Stimulated activated CD4-positive, alpha-beta T cell treated with anti-CD3 and anti-CD28 coated beads, Interleukin-15, amount 100 ng/mL, for 48 hours (primary cell): Measurements from ENCODE around the gene PRR33.
"Not testable (repeated sequence)": the region's sequence is repeated elsewhere in the genome, so short reads cannot be mapped to it uniquely, and the experiment has no call there.

Experiments
- DNase-seq, 2 donors: peaks; one replicate each; pipeline ENCODE4 v3.0.0-alpha.2; 2020; ENCODE audit warnings: low read depth in 2 of 2

PRR33 gene

GRCh38 chr11:1875851-1876301, 15.8 kb downstream of the PRR33 start:
- DNase-seq = not testable (repeated sequence)

DNA sequence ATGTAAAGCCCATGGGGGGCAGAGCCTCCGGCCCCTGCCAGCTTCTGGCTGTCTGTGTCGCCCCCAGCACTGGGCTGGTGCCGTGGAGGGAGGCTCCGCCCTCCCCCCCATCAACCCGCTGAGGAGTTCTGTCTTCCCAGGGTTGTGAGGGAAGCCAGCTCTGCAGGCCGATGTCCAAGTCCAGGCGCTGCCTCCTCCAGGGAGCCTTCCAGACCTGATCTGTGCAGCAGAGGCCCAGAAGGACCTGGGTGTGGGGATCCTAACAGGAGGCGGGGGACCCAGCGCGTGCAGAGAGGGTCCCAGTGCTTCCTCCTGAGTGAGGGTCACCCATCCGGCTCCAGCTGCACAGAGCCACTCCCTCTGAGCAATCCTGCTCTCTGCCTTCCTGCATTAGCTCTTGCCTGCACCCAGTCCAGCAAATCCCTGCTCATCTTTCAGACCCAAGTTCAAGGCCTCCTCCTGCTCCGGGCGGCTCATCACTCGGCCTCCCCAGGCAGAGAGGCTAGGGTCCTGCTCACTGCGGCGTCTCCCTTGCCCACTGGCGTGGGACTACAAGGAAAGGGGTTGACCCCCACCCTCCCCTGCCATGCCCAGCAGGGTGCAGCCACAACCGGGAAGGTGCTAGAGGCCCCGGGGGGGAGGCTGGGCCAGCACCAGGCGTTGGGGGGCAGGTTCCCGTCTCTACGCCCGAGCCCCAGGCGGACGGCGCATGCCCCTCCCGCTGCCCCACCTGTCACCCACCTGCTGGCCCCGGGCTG, 16.4 kb downstream of the PRR33 start:
- no peak for DNase-seq

- not testable (repeated sequence) for DNase-seq
These were observed 17.1 kb downstream of the PRR33 start for GRCh38 chr11:1874441-1875092.

DNA sequence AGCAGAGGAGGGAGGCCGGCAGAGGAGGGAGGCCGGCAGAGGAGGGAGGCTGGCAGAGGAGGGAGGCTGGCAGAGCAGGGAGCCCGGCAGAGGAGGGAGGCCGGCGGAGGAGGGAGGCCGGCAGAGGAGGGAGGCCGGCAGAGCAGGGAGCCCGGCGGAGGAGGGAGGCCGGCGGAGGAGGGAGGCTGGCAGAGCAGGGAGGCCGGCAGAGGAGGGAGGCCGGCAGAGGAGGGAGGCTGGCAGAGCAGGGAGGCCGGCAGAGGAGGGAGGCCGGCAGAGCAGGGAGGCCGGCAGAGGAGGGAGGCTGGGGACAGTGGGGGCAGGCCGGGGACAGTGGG, 17.9 kb downstream of the PRR33 start:
- DNase-seq = not testable (repeated sequence)

DNA sequence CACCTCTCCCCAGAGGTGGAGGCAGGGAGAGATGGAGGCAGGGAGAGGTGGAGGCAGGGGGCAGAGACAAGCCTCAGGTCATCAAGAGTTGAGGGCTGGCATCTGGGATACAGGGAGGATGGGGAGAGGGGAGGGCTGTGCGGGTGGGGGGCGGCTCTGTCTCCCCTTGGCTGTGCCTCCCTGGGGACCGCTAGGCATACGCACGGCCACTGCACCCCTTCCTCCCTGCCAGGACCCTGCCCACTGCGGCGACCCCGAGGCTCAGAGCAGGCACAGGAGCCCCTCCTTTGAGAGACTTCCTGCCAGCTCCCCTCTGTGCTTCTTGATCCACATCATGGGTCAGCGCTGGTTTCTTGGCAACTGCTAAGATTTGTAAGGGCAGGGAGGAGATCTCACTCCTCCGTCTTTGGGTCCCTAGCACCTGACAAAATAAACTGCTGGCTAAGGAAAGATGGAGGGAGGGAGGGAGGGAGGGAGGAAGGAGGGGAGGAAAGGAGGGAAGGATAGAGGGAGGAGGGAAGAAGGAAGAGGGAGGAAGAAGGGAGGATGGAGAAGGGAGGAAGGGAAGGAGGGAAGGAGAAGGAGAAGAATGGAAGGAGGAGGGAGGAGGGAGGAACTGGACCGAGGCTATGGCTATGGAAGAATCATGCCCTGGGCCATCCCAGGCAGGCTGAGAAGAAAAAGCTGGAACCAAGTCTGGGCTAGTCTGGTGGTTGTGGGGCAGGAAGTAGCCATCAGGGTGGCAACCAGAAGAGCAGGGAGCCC, 18.5 kb downstream of the PRR33 start:
- no peak for DNase-seq

GRCh38 chr11:1872267-1872985, 19.3 kb downstream of the PRR33 start:
- DNase-seq = no peak

GRCh38 chr11:1871531-1871930, 20.2 kb downstream of the PRR33 start:
- DNase-seq = no peak

- DNase-seq = no peak
These were observed 20.8 kb downstream of the PRR33 start for GRCh38 chr11:1870721-1871466.

DNA sequence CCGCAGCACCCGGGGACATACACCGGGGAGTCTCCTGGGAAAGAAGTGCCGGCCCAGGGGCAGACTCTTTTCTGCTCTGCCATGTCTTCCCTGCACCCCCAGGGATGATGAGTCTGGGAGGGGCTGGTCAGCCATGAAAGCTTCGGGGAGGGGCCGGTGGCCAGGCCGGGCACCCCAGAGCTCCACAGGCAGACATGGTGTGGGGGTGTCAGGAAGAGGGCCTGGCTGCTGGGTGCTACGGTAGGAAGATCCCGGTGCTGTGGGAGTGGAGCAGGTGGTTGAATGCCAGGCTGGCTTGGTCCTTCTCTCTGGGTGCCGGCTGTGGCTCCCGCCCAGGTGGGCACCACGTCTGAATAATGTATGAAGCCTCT, 21.4 kb downstream of the PRR33 start:
- no peak for DNase-seq

GRCh38 chr11:1869427-1870325, 22.0 kb downstream of the PRR33 start:
- no peak for DNase-seq

GRCh38 chr11:1868636-1869291, 22.9 kb downstream of the PRR33 start:
- no peak for DNase-seq

DNA sequence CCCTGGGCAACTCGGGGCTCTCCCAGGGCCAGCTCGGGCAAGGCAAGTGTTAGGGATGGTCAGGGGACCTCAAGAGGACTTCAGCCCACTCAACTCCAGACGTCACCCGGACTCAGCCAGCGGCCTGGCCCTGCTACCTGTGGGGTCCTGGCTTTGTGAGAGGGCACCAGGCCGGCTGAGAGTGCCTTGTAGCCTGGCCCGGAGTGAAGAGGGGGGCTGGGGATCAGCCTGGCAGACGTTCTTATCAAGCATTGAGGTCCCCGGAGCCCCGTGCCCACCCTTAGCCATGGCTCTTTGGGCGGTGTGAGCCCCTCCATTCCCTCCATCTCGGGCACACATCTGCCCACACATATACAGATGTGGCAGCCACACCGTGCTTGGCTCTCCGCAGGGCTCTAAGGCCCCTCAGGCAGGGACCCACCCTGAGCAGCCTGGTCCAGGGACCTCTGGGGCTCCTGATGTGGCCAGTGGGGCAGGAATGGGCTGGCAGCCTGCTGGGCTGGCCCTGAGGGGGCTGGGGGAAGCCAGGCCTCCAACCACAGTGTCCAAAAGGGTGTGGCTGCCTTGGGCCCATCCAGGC, 23.5 kb downstream of the PRR33 start:
- DNase-seq = no peak

- no peak for DNase-seq
These were observed 24.3 kb downstream of the PRR33 start for GRCh38 chr11:1867381-1867780.

GRCh38 chr11:1866776-1867175, 24.9 kb downstream of the PRR33 start:
- DNase-seq = no peak

- DNase-seq = no peak
These were observed 25.5 kb downstream of the PRR33 start for GRCh38 chr11:1866226-1866625.

DNA sequence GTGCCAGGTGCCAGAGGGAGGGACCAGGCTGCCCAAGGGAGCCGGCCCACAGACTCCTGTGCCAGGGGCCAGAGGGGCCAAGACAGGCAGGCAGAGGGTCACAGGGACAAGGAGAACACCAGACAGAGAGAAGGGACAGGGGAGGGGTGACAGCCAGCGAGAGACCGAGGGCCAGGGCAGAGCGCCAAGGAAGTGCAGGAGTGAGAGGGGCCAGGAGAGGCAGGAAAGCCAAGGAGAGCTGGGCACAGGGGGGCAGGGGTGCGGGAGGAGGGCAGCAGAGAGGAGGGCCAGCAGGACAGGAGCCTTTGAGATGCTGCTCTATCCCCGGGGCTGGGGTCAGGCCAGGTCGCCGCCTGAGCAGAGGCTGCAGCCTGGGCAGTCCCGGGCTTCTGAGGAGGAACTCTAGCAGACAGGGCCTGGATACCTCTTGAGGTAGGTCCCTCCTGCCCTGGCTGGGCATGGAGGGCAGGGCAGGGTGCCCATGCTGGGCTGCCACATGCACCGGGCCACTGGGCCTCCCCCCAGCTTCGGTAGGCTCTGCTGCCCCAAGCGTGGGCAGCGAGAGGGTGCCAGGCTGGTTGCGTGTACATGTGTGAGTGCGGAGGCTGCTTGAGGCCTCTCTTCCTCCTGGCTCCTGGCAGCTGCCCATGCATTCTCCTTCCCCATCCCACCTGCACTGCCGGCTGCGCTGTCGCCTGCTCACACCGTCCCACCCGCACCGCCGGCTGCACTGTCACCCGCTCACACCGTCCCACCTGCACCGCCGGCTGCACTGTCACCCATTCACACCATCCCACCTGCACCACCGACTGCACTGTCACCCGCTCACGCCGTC, 26.6 kb downstream of the PRR33 start:
- no peak for DNase-seq

DNA sequence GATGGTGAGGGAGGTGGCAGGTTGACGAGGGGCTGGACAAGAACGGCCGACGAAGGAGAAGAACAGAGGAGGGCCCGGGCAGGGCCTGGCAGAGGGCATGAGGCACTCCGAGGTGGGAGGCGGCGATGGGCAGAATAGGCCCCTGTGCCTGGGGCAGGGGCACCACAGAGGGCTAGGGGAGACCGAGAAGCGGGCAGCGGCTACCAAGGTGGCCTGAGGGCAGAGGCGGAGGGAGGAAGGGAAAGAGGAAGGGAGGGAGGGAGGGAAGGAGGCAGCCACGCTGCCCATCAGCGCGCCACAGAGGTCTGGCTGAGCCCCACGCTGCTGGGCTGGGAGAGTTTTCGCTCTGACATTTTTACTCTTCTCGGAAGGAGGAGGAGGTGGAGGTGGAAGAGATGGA, 27.5 kb downstream of the PRR33 start:
- DNase-seq = no peak

DNA sequence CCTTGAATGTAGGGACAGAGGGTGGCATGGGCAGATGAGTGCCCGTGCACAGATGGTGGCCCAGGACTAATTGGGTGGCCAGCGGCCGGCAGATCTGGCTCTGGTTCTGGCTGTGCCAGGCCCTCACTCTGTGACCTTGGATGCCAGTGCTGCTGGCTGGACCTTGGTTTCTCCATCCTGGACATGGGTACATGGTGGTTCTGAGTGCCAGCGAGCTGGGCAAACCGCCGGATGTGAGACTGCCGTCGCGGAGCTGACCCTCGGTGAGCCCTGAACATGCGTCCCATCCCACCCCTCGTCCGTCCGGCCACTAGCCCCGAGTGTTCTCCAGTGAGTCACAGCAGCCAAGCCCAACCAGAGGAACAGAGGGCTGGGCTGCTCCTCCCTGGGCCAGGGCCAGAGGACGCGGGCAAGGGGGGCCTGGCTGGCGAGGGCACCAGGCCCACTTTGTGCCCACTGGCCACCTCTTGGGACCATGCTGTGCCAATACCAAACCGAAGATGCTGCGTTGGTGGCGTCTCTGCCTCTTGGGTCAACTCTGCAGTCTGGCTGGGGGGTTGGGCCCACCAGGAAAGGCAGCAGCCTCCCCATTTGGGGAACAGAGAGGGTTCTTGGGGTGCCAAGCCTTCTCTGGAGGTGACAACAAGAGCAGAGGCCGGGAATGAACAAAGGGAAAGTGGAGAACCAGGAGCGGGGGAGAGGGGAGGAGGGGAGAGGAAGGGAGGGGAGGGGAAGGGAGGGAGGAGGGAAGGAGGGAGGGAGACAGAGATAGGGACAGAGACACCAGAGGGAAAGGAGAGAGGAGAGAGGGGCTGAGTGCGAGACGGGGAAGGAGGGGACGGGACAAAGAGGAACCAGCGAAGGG, 28.1 kb downstream of the PRR33 start:
- no peak for DNase-seq
